RWPE1 (cell line): ENCODE results near the gene METTL26.

Experiments used
- CTCF ChIA-PET: fragments of 350-600 bp; sonication (Branson Sonifier 250); formaldehyde crosslinking; extraction: SDS; loops from one replicate; lab custom pipeline; 2021; lab: Yijun Ruan, JAX
- POLR2A ChIA-PET: fragments of 400-600 bp; formaldehyde crosslinking; extraction: SDS; loops from one replicate; lab custom pipeline; 2020; ENCODE audit warnings: antibody characterized with exemption; ENCODE audit not compliant: low non-redundant PET; lab: Yijun Ruan, JAX
- DNase-seq: peaks from one replicate; pipeline ENCODE4 v3.0.0; 2012; ENCODE audit warnings: low spot score
- H3K27ac ChIP-seq: fragments of 450-650 bp; 2 replicates; pipeline ENCODE4 v1.5.1; 2017
- CTCF ChIP-seq: fragments of 450-650 bp; conservative IDR thresholded peaks from 2 replicates; pipeline ENCODE4 v1.5.1; 2017; ENCODE audit warnings: low read depth, mild to moderate bottlenecking

Gene METTL26

GRCh38 chr16:627454-628239 lies 8.5 kb downstream of the METTL26 start:
- CTCF ChIA-PET = interaction anchor here (1.4 to 1.7 kb wide), 2 partner anchors 20 to 36 kb away, joined by 5 to 6 read pairs; no protein-coding TSS in a partner anchor
- H3K27ac ChIP-seq = peak overlapping the region; percentile 97
- DNase-seq = no peak

GRCh38 chr16:626787-627453 lies 9.2 kb downstream of the METTL26 start:
- peak overlapping the region; percentile 97 for H3K27ac ChIP-seq
- TF ChIP-seq CTCF = no peak
- ChIA-PET POLR2A (interaction anchor here (1.0 kb wide), 1 partner anchor 10 kb away, joined by 3 read pairs; the partner anchor contains the start of gene METTL26), CTCF (interaction anchor here (1.4 to 1.7 kb wide), 2 partner anchors 21 to 35 kb away, joined by 5 to 6 read pairs; no protein-coding TSS in a partner anchor)
- DNase-seq = peak; percentile 91

More at GRCh38 chr16:627454-628239, 8.5 kb downstream of the METTL26 start:
- TF ChIP-seq CTCF = no peak
- POLR2A ChIA-PET = interaction anchor here (1.0 kb wide), 1 partner anchor 9 kb away, joined by 3 read pairs; the partner anchor contains the start of gene METTL26

GRCh38 chr16:625977-626765 lies 9.9 kb downstream of the METTL26 start:
- H3K27ac ChIP-seq = peak overlapping the region; percentile 97
- DNase-seq = no peak
- CTCF ChIA-PET = interaction anchor here (1.4 kb wide), 1 partner anchor 22 kb away, joined by 5 read pairs; no protein-coding TSS in a partner anchor
- POLR2A ChIA-PET = interaction anchor here (1.0 kb wide), 1 partner anchor 10 kb away, joined by 3 read pairs; the partner anchor contains the start of gene METTL26
- no peak for TF ChIP-seq CTCF

- ChIA-PET CTCF (interaction anchor here (1.4 kb wide), 1 partner anchor 33 kb away, joined by 5 read pairs; no protein-coding TSS in a partner anchor), POLR2A (no interaction called here)
- peak overlapping the region; percentile 97 for H3K27ac ChIP-seq
- TF ChIP-seq CTCF = no peak
- DNase-seq = no peak
These were observed 10.8 kb downstream of the METTL26 start for GRCh38 chr16:625117-625976.

GRCh38 chr16:624526-625070 lies 11.5 kb downstream of the METTL26 start:
- H3K27ac ChIP-seq = peak overlapping the region; percentile 97
- ChIA-PET POLR2A (no interaction called here), CTCF (interaction anchor here (0.7 to 1.4 kb wide), 2 partner anchors 32 to 35 kb away, joined by 4 to 5 read pairs; no protein-coding TSS in a partner anchor)
- no peak for DNase-seq
- no peak for TF ChIP-seq CTCF
